ENCODE measurements around the gene AMPD1.

AMPD1 gene

DNA sequence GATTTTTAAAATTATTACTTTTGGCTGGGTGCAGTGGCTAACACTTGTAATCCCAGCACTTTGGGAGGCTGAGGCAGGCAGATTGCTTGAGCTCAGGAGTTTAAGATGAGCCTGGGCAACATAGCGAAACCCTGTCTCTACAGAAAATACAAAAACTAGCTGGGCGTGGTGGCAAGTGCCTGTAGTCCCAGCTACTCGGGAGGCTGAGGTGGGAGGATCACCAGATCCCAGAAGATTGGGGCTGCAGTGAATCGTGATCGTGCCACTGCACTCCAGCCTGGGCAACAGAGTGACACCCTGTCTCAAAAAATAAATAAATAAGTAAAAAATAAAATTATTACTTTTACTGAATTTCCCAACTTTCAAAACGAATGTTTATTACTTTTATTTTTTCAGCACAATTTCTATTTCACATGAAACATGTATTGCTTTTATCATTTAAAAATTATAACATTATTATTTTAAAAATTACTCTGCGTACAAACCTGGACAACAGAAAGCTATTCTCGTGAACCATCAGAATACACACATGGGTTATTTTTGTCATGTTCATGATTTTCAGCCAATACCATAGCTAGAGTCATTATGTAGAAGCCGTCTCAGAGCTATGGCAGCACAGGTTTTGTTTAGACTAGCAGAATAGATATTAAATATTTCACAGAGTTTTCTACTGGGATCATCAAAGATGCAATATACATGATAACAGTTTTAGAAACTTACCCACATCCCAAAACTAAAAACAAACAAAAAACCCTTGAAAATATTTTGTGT, 621 bp downstream of the AMPD1 start:
- no peak for DNase-seq

DNA sequence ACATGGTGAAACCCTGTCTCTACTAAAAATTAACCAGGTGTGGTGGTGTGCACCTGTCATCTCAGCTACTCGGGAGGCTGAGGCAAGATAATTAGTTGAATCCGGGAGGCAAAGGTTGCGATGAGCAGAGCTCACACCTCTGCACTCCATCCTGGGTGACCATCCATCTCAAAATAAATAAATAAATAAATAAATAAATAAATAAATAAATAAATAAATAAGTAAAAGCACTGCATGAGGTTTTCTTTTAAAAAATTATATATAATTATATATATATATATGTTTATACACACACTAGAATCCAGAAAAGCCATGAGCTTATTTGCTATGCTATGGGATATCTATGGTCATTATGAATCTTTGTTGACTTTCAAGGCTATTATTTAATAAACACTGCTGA, 2.4 kb downstream of the AMPD1 start:
- no peak for DNase-seq

DNA sequence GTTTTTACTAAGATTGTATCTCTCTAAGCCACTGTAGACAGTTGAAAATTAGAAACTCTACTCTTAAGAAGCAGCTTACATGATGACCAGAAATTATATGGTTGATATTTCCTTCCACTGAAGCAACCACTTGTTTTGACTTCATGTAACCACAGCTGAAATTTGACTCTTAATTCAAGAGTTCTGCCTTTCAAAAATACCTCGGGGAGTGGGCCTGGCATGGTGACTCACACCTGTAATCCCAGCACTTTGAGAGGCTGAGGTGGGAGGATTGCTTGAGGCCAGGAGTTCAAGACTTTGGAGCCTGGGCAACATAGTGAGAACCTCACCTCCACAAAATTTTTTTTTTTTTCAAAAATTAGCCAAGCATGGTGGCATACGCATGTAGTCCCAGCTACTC, 4.3 kb downstream of the AMPD1 start:
- DNase-seq: no peak

DNA sequence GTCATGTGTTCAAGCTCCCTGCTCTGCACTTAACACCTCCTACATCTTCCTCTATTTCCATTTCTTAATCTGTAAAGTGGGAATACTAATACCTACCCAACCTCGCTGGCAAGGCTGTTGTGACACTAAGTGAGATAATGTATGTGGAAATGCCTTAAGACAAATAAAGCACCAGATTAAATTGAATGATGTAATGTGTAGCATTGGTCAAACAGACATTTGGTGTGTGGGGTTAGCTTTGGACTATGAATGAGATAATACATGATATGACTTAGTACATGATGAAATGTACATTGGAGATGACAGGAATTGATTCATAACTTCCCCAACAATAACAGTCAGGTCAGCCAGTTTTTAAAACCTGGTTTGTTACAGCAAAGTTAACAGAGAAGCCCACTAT, 5.2 kb downstream of the AMPD1 start:
- no peak for DNase-seq

DNA sequence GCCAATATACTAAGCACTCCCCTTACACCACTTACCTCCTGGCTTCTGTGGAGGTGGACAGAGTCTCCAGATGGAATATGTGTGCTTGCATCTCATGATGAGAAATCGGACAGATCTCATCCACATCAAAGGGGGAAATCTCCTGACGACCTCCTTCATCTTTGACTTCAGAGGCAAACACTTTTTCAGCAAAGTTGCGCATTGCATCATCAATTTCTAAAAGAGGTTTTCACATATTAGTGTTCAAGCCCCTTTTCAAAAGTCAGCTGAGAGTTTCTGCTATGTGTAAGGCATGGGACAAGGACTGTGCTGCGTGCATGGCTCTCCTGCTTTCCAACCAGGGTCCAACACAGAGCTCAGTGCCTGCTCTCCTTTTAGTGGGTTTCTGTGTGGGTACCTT, 6.8 kb downstream of the AMPD1 start:
- DNase-seq: no peak

DNA sequence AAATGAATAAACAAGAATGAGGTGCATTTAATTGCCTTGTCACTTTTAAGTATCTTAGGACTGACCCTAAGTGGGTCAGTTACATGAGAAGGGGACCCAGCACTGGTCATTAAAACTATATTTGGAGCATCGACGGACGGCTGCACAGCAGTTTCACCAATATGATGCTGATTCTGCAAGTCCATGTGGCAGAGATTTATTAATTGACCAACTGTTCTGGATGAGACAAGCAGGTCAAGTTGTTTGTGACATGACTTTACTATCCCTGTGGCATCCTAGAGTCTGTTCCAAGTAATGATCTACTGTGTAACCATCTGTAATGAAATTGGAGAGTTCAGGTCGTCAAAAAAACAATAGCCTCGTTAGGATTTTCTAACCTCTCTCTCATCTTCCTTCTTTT, 9.5 kb downstream of the AMPD1 start:
- DNase-seq: no peak

DNA sequence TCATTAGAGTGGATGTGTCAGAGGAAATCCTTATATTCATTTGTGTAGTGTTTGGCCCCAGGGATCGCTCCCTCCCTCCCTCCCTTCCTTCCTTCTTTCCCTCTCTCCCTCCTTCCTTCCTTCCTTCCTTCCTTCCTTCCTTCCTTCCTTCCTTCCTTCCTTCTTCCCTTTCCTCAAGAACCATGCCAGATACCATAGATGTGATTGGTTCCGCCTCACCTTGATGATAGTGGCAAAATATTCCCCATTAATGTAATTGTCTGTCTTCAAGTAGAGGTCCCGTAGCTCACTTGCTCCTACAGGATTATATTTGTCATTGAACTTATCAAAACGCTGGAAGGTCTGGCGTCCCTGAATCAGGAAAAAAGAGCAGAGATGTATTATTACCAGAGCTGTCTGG, 17.7 kb downstream of the AMPD1 start:
- no peak for DNase-seq

DNA sequence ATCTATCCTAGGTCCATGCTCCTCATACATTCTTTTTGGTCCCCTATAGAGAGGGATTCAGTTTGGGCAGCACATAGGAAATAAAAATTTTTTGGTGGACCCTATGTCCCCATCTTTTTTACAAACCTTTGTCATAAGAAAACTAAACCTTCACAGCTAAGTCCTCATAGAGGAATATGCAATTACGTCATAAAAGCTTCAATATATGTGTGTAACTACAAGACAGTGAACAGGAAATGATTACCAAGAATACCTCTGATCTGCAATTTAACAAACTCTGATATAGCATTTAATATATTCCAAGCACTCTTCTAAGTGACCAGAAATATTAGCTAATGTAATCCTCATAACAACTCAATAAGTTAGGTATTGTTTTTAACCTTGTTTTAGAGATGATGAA, 19.2 kb downstream of the AMPD1 start:
- no peak for DNase-seq

DNA sequence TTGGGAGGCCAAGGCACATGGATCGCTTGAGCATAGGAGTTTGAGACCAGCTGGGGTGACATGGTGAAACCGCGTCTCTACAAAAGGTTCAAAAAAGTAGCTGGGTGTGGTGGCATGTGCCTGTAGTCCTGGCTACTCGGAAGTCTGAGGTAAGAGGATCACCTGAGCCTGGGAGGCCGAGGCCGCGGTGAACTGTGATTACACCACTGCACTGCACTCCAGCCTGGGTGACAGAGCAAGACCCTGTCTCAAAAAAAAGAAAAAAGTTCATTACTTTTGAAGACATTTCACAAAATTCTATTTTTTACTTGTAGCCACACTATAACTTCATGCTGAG, 23.4 kb downstream of the AMPD1 start:
- DNase-seq: no peak

DNA sequence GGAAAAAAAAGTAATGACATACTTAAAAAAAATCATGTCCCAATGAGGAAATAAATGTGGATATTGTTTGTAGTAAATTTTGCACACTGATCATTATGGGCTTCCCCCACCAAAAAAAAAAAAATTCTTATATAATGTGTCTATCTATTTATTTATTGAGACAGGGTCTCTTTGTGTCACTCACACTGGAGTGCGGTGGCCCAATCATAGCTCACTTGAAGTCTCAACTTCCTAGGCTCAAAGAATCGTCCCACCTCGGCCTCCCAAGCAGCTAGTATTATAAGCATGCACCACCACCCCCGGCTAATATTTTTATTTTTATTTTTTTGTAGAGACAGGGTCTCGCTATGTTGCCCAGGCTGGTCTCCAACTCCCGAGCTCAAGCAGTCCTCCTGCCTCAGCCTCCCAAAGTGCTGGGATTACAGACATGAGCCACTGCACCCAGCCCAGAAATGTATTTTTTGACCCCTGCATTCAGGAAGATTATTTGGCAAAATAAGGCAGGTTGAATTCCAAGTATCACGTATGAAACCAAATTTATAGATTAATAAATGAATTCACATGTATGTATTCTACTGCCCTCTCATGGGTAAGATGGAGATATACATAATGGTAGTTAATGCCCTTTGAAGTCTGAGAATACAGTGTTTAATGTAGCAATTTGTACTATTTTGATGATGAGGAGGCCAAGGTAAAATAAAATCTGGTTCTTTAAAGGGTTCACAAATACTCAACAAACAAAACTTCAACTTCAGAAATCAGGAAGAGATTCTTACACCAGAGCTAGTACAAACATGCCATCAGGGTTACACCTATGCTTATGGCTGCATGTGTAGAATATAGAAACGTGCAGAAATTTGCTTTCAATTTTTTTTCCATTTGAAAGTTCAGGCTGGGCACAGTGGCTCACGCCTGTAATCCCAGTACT, 24.1 kb downstream of the AMPD1 start:
- DNase-seq: no peak

DNA sequence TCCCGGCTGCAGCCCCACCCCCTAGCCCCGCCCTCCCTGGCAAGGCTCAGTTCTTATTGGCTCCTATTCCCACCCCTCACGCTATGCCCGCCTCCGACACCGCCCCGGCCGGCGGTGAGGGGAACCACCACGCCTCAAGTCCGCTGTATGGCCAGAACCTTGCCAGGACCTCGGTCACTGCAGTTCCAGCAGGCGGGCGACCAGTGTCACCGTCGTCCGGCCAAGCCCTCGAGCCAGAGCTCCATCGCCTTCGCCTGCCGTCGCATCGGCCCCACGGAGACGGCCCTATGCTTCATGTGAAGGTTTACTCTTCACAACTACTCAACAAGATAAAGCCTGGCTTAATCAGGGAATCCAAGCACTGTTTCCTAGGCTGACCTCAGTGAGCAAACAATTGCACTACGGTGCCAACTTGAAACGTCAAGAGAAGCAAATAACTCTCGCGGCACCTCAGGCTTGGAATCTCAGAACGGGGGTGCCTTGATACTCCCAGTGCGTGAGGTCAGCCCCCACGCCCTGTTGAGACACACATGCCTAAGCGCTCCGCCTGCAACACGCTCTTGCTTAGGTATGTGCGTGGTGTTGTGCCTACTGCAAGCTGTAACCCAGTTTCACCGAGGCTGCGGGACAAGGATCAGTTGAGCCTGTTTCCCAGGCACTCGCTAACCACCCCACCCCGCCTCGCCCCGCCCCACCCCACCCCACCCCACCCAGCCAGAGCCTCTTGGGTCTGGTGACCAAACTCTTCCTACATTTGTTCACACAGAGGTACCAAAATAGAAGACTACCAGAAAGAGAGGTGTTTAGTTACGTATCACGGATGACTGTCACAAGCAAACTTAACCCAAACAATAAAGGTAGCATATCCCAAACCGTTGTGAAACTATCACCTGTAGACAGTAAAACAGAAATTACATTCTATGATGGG, 25.0 kb downstream of the AMPD1 start:
- DNase-seq: peak; percentile 88

DNA sequence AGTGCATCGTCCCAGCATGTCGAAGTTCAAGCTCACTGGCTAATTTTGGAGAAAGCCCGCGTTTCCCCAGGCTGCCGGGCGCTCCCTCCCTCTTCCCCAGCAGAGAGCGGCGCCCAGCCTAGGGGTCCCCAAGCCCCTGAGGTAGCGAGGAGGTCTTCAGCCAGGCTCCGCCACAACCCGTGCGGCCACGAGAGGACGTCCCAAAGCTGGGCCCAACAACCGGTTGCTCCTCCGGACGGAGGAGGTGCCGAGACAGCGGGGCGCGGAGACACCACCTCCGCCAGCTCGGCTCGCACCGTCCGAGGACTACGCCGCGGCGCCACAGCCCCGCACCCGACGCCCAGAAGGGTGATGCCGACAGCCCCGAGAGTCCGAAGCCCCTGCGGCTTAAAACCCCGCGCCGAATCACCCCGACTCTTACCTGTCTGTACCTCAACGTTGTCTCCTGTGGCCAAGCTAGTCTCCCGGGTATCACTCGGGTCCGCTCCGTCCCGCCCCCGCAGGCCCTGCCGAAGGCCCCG, 25.7 kb downstream of the AMPD1 start, which contains the start of gene DENND2C:
Gene DENND2C (minus strand): TSS at position 488 of the 521 bp plus-strand sequence. CDS start 44,065 bp downstream, outside the sequence.
- DNase-seq: no peak

DNA sequence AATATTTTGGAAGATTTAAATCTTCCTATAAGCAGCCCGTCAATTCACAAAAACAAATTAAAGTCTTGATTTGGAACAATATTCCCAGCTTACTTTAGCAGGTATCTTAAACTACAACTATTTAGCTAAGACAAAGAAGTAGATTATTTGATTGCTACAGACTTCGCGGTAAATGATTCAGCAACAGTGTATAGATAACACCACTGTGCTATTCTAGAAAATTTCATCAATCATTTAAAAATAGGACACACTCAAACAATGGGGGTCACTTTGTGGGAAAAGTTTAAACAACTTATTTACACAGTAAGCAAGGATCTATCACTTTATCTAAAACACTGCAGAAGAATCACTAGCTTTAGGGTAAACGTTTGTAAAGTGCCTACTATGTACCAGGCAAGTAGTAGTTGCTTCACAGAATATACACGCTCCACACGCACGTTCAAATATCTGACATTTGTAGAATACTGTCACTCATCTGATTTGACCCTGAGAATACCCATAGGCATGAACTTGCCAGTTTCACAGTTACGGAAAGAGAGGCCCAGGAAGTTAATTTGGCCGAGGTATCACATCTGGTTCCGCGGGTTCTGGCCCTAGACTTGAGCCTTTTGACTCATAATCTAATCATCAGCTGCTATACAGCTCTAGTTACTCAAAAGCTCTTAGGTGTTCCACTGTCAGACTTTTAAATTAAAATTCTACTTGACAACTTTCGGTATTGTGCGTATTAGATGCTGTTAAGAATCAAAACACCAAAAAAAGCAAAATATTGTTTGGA, 26.4 kb downstream of the AMPD1 start:
- DNase-seq: no peak

DNA sequence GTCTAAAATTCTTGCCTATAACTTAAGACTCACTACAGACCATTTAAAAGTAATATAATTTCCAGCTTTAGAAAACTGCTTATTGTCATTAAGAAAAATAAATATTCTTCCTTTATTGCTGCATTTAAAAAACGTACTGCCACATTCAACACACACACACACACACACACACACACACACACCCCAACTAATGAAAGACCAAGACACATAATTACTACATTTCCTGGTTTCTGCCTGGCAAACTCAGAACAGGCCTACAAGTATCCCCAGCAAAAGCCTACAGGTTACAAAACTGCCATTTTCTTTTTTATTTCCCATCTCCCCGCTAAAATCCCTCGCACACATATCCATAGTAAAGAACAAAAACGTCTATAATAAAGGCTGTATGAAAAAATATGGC, 27.0 kb downstream of the AMPD1 start:
- DNase-seq: no peak

DNA sequence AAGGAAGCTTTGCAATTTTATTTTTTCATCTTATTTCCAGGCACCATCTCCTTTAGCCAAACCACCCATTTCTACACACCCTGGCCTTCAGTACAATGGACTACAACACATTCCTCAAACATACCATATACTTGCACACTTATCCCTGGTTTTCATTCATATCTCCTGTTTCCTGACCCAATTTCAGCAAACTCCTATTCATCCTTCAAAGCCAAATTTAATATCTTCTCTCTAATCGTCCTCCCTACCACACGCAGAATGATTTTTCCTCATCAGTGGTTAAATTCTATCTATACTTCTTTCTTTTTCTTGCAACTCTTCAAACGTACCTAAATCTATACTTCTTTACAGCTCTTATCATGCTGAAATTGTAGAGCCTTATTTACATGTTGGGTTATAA, 28.4 kb downstream of the AMPD1 start:
- no peak for DNase-seq

DNA sequence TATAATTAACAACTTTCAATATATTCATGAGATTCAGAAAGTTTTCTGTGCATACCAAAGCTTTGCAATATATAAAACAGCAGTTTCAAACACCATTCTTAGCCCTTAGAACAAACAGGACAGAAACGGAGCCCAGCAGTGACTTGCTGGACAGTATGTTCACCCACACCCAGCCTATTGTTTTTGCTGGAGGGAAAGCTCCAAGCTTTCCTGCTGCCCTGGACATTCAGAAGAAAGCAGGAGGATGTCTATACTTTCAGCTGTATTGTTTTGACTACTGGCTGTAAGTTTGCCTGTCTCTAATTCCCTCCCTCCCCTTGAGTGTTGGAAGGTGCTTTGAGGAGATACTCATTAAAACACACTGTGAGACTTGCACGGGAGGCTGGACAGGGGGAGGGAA, 35.1 kb downstream of the AMPD1 start:
- DNase-seq: no peak

DNA sequence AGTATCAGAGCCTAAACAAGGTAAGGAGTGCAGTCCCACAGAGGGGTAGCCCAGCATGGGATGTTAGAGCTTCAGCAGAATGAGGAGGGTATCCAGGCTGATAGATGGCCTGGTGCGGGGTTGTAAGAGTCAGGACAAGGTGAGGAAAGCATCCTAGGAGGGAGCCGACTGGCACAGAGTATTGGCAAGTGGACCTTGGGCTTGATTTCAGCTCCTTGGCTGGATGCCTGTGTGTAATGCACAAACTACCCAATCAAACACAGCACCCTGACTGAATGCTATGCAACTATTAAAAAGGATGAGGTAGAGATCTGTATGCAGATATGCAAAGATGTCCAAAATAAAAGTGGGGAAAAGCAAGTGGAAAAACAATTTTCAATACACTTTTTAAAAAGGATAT, 43.5 kb downstream of the AMPD1 start:
- no peak for DNase-seq

DNA sequence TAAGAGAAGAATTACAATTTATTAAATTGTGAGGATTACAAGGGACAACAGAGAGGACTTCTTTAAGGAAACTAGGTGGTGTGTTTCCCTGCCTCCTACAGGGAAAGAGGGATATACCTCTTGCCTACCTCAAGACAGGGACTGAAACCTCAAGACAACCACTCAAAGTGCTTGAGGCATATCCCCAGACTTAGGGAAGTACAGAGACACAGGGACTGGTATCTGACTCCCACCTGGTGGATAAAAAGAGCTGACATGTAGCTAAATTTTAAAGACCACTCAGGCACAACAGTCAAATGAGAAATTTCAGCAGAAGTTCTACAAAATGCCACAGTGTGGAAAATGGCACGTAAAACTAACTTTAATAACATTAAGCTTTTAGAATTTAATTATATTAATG, 46.8 kb downstream of the AMPD1 start:
- DNase-seq: no peak

DNA sequence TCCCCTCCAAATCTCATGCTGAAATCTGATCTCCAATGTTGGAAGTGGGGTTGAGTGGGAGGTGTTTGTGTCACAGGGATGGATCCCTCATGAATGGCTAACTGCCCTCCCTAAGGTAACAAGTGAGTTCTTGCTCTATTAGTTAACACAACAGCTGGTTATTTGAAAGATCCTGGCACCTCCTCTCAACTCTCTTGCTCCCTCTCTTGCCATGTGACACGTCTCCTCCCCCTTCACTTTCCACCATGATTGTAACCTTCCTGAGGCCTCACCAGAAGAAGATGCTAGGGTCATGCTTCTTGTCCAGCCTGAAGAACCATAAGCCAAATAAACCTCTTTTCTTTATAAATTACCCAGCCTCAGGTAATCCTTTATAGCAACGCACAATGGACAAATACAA, 54.0 kb downstream of the AMPD1 start:
- DNase-seq: no peak

DNA sequence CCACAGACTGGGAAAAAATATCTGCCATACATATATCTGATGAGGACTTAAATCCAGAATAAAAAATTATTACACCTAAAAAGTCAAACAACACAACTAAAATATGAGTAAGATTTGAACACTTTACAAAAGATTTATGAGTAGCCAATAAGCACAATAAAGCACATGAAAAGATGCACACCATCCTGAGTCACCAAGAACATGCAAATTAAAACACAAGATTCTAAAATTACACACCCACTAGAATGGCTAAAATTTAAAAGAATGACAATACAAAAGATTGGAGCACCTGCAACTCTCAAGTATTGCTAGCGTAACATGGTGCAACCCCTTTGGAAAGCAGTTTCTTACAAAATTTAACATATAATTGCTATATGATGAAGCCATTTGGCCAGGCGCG, 56.4 kb downstream of the AMPD1 start:
- DNase-seq: no peak

DNA sequence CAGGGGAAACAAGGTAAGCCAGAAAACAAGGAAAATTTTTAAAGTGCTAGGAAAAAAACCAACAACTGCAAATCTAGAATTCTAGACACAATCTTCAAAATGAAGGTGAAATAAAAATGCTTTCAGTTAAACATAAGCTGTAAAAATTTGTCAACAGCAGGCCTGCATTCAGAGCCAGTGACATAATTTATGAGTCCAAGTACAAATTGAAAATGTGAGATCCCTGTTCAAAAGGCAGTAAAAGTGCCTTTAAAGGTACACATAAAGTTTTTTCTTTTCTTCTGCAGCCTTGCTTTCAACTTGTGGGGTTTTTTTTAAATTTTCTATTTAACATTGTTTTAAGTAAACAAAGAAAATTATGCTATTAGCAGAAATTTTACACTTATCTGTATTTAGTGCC, 62.9 kb downstream of the AMPD1 start:
- DNase-seq: no peak

DNA sequence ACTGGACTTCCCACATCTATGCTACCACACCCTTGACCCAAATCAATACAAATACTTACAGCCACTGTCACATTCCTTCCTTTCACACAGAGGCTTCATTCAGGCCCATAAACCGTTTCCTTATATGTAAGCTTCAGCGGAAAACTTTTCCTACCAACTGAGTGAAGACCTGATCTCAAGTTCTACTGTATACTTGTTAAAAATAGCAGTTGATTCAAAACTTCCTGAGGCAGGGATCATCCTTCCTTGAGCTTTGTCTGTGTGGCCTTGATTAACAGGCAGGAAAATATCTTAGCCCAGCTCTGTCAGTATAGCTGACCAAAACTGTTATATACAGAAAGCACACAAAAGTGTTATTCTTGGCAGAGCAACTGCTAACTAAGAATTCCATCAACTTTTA, 68.2 kb downstream of the AMPD1 start:
- DNase-seq: no peak
